ENCODE measurements around the gene NSD1.

DNA sequence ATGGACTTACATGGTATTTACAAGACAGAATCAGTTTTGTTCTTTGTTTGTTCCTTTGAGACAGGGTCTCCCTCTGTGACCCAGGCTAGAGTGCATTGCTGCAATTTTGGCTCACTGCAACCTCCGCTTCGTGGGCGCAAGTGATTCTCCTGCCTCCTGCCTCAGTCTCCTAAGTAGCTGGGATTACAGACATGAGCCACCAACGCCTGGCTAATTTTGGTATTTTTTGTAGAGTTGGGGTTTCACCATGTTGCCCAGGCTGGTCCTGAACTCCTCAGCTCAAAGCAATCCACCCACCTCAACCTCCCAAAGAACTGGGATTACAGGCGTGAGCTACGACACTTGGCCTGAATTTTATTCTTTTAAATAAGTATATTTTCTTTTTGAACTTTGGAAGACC, 142.3 kb downstream of the NSD1 start:
- TF ChIP-seq, protein P1, sequence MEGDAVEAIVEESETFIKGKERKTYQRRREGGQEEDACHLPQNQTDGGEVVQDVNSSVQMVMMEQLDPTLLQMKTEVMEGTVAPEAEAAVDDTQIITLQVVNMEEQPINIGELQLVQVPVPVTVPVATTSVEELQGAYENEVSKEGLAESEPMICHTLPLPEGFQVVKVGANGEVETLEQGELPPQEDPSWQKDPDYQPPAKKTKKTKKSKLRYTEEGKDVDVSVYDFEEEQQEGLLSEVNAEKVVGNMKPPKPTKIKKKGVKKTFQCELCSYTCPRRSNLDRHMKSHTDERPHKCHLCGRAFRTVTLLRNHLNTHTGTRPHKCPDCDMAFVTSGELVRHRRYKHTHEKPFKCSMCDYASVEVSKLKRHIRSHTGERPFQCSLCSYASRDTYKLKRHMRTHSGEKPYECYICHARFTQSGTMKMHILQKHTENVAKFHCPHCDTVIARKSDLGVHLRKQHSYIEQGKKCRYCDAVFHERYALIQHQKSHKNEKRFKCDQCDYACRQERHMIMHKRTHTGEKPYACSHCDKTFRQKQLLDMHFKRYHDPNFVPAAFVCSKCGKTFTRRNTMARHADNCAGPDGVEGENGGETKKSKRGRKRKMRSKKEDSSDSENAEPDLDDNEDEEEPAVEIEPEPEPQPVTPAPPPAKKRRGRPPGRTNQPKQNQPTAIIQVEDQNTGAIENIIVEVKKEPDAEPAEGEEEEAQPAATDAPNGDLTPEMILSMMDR (IDR thresholded peaks at IDR 0.05; ENCODE audit: low read depth, low read length, poor library complexity, severe bottlenecking): no peak
- no peak for TF ChIP-seq EZH2phosphoT487 (IDR thresholded peaks at IDR 0.05; ENCODE audit: borderline replicate concordance, low read length)

Measured in DOHH2 (cell line).